Measurements from ENCODE around the gene UCK1. TPM values are rescaled to one million over a fixed set of nuclear protein-coding genes. Genes with fewer than 3 reads are reported as not detected.

UCK1 gene
- total and polyA plus RNA-seq, 2 of the 13 experiments (the other 11 are each of a cell fraction or from before 2014, with no cell fraction given): 11.0 to 24.1 TPM

DNA sequence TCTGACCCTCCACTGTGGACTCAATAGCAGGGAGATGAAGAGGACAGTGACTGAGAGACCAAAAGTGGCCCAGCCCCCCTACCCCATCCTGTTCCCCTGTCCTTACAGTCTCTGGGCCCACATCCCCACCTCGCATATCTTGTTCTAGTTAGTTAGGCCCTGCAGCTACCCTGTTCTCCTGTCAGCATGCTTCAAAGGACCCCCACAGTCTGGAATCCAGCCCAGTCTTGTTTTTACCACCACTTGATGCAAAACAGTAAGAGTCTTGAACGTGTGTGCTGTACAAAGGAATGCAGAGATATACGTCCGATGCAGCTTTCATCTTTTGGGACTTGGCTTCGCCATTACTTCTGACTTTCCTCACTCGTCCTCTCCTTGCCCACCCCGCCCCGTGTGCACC, 40.5 kb downstream of the UCK1 start:
- WGBS (ENCODE audit: low lambda C conversion rate): 85% methylated on average over 8 of the region's 8 CpGs

DNA sequence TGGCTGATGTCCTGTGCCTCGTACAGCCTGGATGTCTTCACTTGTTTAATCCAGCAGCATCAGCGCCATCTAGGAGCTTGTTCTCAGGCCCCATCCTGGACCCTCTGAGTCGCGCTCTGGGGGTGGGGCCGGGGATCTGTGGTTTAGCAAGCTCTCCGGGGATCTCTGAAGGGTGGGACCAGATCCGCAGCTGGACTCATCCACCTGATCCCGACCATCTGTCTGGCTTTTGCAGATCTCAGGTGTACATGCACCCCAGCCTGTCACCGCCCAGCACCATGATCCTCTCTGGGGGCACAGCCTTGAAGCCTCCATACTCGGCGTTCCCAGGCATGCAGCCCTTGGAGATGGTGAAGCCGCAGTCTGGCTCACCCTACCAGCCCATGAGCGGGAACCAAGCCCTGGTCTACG, 43.4 kb downstream of the UCK1 start:
- CTCF ChIA-PET (ENCODE audit: low intra/inter-chr PET ratio, low total read pairs): no interaction called here
- no peak for TF ChIP-seq KDM1A (CRISPR knock-in tag; IDR thresholded peaks at IDR 0.05)
- no peak for TF ChIP-seq ZC3H4 (CRISPR knock-in tag; IDR thresholded peaks at IDR 0.05; ENCODE audit: borderline replicate concordance)
- no peak for TF ChIP-seq TRIM24 (CRISPR knock-in tag; IDR thresholded peaks at IDR 0.05)
- TF ChIP-seq AHR (CRISPR knock-in tag; IDR thresholded peaks at IDR 0.05): no peak
- WGBS (ENCODE audit: low lambda C conversion rate): 95% methylated on average over 8 of the region's 14 CpGs
- in situ Hi-C loops (cut with HindIII; ENCODE audit: extremely low pct_ligation_motif_present, low pct_unique_long_range_greater_than_20kb) (no loop called here), intact Hi-C loops (cut with micrococcal nuclease; ENCODE audit: unreplicated experiment) (no loop called here)
- Histone ChIP-seq H3K36me3 (replicated peaks in 1 of 2; ENCODE audit: control insufficient read depth in 1 of 2, insufficient read depth in 2 of 2, low read length in 2 of 2) (peaks cover 66 to 98% of the 10 kb centered on the region in 2 experiments), H3K79me2 (ENCODE audit: insufficient read depth, low read length) (no peaks in the 10 kb centered on the region), H2AFZ (ENCODE audit: low read length) (no peak overlapping the region), H3K27me3 (ENCODE audit: control insufficient read depth in 1 of 2, insufficient read depth in 2 of 2, low read length in 2 of 2) (no peaks in the 10 kb centered on the region), H4K20me1 (ENCODE audit: insufficient read depth, low read length) (peaks cover 3% of the 10 kb centered on the region; the same call in 1 of the 2 replicates), H3K9me3 (ENCODE audit: low read length) (no peaks in the 10 kb centered on the region), H3K9ac (ENCODE audit: insufficient read depth, low read depth, low read length) (no peak overlapping the region), H3K27ac (ENCODE audit: extremely low read length, insufficient read depth, low read length) (no peak overlapping the region), H3K4me3 (replicated peaks in 1 of 3; ENCODE audit: insufficient read depth in 1 of 3, low read depth in 2 of 3, low read length in 3 of 3) (no peak overlapping the region), H3K4me2 (ENCODE audit: low read depth, low read length) (no peak overlapping the region), H3K4me1 (ENCODE audit: insufficient read depth, low read length) (no peaks in the 10 kb centered on the region)
- POLR2A ChIA-PET: no interaction called here
- no TSS peak for BruUV-seq (replicated peaks)
- DNase-seq (ENCODE audit: low spot score) (no peak), FAIRE-seq (no peak), ATAC-seq (no peak; the same call in 2 of the 3 replicates)

More for the DNA sequence above, 40.5 kb downstream of the UCK1 start:
- TF ChIP-seq ZFP36L1 (CRISPR knock-in tag; IDR thresholded peaks at IDR 0.05): no peak
- TF ChIP-seq, protein P1, sequence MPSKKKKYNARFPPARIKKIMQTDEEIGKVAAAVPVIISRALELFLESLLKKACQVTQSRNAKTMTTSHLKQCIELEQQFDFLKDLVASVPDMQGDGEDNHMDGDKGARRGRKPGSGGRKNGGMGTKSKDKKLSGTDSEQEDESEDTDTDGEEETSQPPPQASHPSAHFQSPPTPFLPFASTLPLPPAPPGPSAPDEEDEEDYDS (CRISPR knock-in tag; IDR thresholded peaks at IDR 0.05): no peak
- TF ChIP-seq ZNF644 (CRISPR knock-in tag; IDR thresholded peaks at IDR 0.05; ENCODE audit: low read depth): no peak
- no peak for TF ChIP-seq MLLT10 (CRISPR knock-in tag; IDR thresholded peaks at IDR 0.05)
- TF ChIP-seq SCMH1 (CRISPR knock-in tag; IDR thresholded peaks at IDR 0.05; ENCODE audit: borderline replicate concordance): no peak
- TF ChIP-seq ZNF724P (CRISPR knock-in tag; IDR thresholded peaks at IDR 0.05; ENCODE audit: borderline replicate concordance): no peak
- TF ChIP-seq EED (CRISPR knock-in tag; IDR thresholded peaks at IDR 0.05): no peak
- CTCF ChIA-PET (ENCODE audit: low intra/inter-chr PET ratio, low total read pairs): no interaction called here
- ATAC-seq (no peak), FAIRE-seq (no peak), DNase-seq (ENCODE audit: low spot score) (no peak)
- H3K79me2 ChIP-seq (ENCODE audit: insufficient read depth, low read length): no peaks in the 10 kb centered on the region
- H3K4me1 ChIP-seq (ENCODE audit: insufficient read depth, low read length): no peaks in the 10 kb centered on the region
- no peak overlapping the region for H3K4me3 ChIP-seq (replicated peaks in 1 of 3; ENCODE audit: insufficient read depth in 1 of 3, low read depth in 2 of 3, low read length in 3 of 3)
- H3K9ac ChIP-seq (ENCODE audit: insufficient read depth, low read depth, low read length): no peak overlapping the region
- no peaks in the 10 kb centered on the region for H3K27me3 ChIP-seq (ENCODE audit: control insufficient read depth in 1 of 2, insufficient read depth in 2 of 2, low read length in 2 of 2)
- H4K20me1 ChIP-seq (ENCODE audit: insufficient read depth, low read length): 0 out of 2 replicates have a peak, but pooled peaks cover 3% of the 10 kb centered on the region
- POLR2A ChIA-PET: no interaction called here
- in situ Hi-C loops (cut with HindIII; ENCODE audit: extremely low pct_ligation_motif_present, low pct_unique_long_range_greater_than_20kb) (no loop called here), intact Hi-C loops (cut with micrococcal nuclease; ENCODE audit: unreplicated experiment) (no loop called here)
- H3K9me3 ChIP-seq (ENCODE audit: low read length): no peaks in the 10 kb centered on the region
- no peak overlapping the region for H3K4me2 ChIP-seq (ENCODE audit: low read depth, low read length)
- H3K36me3 ChIP-seq (replicated peaks in 1 of 2; ENCODE audit: control insufficient read depth in 1 of 2, insufficient read depth in 2 of 2, low read length in 2 of 2): peaks cover 69 to 98% of the 10 kb centered on the region in 2 experiments
- BruUV-seq (replicated peaks): no TSS peak
- H2AFZ ChIP-seq (ENCODE audit: low read length): no peak overlapping the region
- no peak overlapping the region for H3K27ac ChIP-seq (ENCODE audit: extremely low read length, insufficient read depth, low read length)

Data from HepG2 (cell line).